ENCODE results near the gene CBLL2.
"Not testable (repeated sequence)": the region's sequence is repeated elsewhere in the genome, so short reads cannot be mapped to it uniquely, and the experiment has no call there.

The CBLL2 gene

GRCh38 chrX:22272613-22273012, at the start of gene CBLL2:
Gene CBLL2, plus strand, starts transcription at chrX:22272913. Its CDS starts 79 bp downstream, at chrX:22272992.
- no peak for DNase-seq (ENCODE audit: insufficient read length, low spot score)
- FAIRE-seq = no peak

- no peak for FAIRE-seq
- DNase-seq (ENCODE audit: insufficient read length, low spot score) = no peak
These were observed 38.3 kb upstream of the CBLL2 start for GRCh38 chrX:22234380-22234779.

GRCh38 chrX:22237479-22237878, 35.2 kb upstream of the CBLL2 start:
- no peak for FAIRE-seq
- no peak for DNase-seq (ENCODE audit: insufficient read length, low spot score)

- DNase-seq (ENCODE audit: insufficient read length, low spot score) = no peak
- FAIRE-seq = no peak
These were observed 26.1 kb upstream of the CBLL2 start for GRCh38 chrX:22246620-22247019.

- no peak for DNase-seq (ENCODE audit: insufficient read length, low spot score)
These were observed 25.5 kb upstream of the CBLL2 start for GRCh38 chrX:22247169-22247568.

GRCh38 chrX:22248401-22248800, 24.3 kb upstream of the CBLL2 start:
- FAIRE-seq (no peak), DNase-seq (ENCODE audit: insufficient read length, low spot score) (no peak)

More at GRCh38 chrX:22247169-22247568, 25.5 kb upstream of the CBLL2 start:
- no peak for FAIRE-seq

GRCh38 chrX:22249371-22249770, 23.3 kb upstream of the CBLL2 start:
- DNase-seq (ENCODE audit: insufficient read length, low spot score) (no peak), FAIRE-seq (no peak)

- FAIRE-seq (no peak), DNase-seq (ENCODE audit: insufficient read length, low spot score) (no peak)
These were observed 4.0 kb upstream of the CBLL2 start for GRCh38 chrX:22268706-22269105.

GRCh38 chrX:22273714-22274317, 1.1 kb downstream of the CBLL2 start:
- DNase-seq (ENCODE audit: insufficient read length, low spot score) = no peak
- FAIRE-seq = peak; percentile 56

GRCh38 chrX:22276781-22277180, 4.1 kb downstream of the CBLL2 start:
- DNase-seq (ENCODE audit: insufficient read length, low spot score) (no peak), FAIRE-seq (no peak)

- DNase-seq (ENCODE audit: insufficient read length, low spot score) (no peak), FAIRE-seq (no peak)
These were observed 5.7 kb downstream of the CBLL2 start for GRCh38 chrX:22278375-22278774.

GRCh38 chrX:22289209-22289608, 16.5 kb downstream of the CBLL2 start:
- FAIRE-seq; DNase-seq (ENCODE audit: insufficient read length, low spot score): not testable (repeated sequence)

GRCh38 chrX:22296871-22297270, 24.2 kb downstream of the CBLL2 start:
- no peak for DNase-seq (ENCODE audit: insufficient read length, low spot score)

GRCh38 chrX:22300130-22300529, 27.4 kb downstream of the CBLL2 start:
- DNase-seq (ENCODE audit: insufficient read length, low spot score) = no peak

More at GRCh38 chrX:22296871-22297270, 24.2 kb downstream of the CBLL2 start:
- no peak for FAIRE-seq

GRCh38 chrX:22310779-22311178, 38.1 kb downstream of the CBLL2 start:
- FAIRE-seq = no peak
- DNase-seq (ENCODE audit: insufficient read length, low spot score) = no peak

More at GRCh38 chrX:22300130-22300529, 27.4 kb downstream of the CBLL2 start:
- no peak for FAIRE-seq

- FAIRE-seq = no peak
These were observed 41.1 kb downstream of the CBLL2 start for GRCh38 chrX:22313766-22314165.

GRCh38 chrX:22314211-22314610, 41.5 kb downstream of the CBLL2 start:
- DNase-seq (ENCODE audit: insufficient read length, low spot score) = no peak

More at GRCh38 chrX:22313766-22314165, 41.1 kb downstream of the CBLL2 start:
- DNase-seq (ENCODE audit: insufficient read length, low spot score) = no peak

GRCh38 chrX:22314692-22315091, 42.0 kb downstream of the CBLL2 start:
- FAIRE-seq (no peak), DNase-seq (ENCODE audit: insufficient read length, low spot score) (no peak)

More at GRCh38 chrX:22314211-22314610, 41.5 kb downstream of the CBLL2 start:
- FAIRE-seq = no peak

- FAIRE-seq (no peak), DNase-seq (ENCODE audit: insufficient read length, low spot score) (no peak)
These were observed 42.4 kb downstream of the CBLL2 start for GRCh38 chrX:22315151-22315550.

- DNase-seq (ENCODE audit: insufficient read length, low spot score) (no peak), FAIRE-seq (no peak)
These were observed 47.6 kb downstream of the CBLL2 start for GRCh38 chrX:22320236-22320873.

- DNase-seq (ENCODE audit: insufficient read length, low spot score) (no peak), FAIRE-seq (no peak)
These were observed 50.8 kb downstream of the CBLL2 start for GRCh38 chrX:22323541-22323940.
